ENCODE data around the gene BIRC6.
A peak's percentile ranks its signal among the peaks of the same experiment; 100 is the strongest.

Gene BIRC6

DNA sequence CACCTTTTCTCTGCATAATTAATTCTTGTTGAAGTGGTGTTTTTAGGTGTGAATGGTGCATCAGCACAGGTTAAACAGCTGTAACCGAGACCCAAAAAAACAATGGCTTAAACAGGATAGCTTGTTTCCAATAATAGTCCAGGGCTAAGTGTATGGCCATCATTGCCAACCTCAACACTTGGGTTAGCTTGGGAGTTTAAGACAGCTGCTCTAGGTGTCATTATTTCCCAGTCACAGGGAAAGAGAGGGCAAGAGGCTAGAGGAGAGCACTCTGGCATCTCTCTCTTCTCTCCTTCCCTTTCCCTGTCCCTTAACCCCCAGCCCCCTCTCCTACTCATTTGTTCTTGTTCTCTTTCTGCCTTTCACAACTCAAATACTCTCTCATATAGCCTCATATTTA, 21.1 kb downstream of the BIRC6 start:
- no peak for DNase-seq

DNA sequence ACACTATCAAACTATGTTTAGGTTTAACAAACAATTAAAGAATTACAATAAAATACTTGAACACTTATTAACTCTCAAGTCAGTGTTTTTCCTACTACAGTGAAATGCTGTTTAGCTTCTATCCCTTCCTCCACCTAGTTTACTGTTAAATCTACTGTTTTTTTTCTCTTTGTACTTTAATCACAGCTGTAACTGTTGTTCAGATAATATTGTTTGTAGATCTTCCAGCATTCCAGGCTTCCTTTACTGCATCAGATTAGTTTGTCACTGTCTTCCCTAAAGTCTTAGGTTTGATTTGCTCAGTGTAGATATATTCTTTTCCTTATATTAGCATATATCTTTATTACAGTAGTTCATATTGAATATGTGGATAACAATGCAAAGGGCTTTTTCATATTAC, 22.5 kb downstream of the BIRC6 start:
- DNase-seq, result no peak

DNA sequence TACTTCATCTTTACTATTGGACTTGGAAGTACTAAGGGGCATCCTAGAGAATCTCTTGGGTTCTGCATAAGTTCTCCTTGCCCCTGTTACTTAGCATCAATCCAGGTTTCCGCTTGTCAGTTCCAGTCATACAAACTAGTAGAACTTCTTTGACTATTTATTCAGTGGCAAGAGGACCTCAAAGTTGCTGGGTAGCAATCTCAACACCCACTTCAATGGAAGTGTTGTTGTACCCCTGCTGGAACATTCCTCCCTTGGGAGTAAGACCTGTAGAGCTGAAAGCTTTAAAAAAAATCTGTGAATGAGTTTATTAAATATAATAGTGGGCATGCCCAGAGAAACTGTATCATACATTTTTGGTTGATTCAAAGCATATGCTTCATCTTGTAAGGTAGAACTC, 27.0 kb downstream of the BIRC6 start:
- no peak for DNase-seq

DNA sequence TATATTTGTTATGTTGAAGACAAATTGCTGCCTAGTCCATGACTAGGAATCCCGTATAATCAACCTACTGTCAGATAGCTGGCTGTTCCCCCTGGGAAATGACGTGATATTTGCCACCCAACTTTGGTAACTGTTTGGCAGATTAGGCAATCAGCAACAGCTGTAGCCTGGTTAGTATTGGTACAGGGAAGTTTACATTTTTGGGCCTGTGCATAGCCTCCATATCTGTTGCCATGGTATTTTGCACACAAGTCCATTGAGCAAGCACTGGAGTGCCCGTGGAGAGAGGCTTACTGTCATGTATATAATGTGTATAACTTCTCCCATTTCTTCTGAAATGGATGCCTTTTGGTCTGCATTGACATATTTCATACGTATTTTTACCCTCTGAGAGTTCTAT, 27.7 kb downstream of the BIRC6 start:
- no peak for DNase-seq

DNA sequence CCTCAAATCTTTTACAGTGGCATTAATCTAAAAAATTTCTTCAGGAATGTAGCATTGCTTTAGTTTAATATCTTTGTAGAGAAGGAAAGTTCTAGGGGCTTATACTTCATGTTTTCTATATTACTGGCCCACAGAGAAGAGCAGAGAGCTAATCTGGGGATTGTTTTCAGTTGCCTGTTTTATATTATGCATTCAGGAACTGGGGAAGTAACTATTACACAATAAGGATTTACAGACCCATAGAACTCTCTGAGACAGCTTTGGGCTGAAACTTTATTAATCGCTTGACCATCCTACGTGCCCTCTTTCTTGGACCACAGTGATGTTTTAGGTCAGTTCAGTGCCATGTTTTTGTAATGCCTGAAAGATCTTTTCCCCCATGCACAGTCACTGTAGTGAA, 29.9 kb downstream of the BIRC6 start:
- no peak for DNase-seq

DNA sequence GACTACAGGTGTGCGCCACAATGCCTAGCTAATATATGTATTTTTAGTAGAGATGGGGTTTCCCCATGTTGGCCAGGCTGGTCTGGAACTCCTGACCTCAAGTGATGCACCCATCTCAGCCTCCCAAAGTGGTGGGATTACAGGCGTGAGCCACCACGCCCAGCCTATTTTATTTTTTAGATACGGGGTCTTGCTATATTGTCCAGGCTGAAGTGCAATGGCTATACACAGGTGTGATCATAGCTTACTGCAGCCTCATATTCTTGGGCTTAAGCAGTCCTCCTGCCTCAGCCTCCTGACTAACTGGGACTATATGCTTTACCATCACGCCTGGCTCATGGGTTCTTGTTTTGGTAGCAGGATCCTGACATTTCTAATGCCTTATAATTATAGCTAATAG, 42.4 kb downstream of the BIRC6 start:
- DNase-seq, result no peak

DNA sequence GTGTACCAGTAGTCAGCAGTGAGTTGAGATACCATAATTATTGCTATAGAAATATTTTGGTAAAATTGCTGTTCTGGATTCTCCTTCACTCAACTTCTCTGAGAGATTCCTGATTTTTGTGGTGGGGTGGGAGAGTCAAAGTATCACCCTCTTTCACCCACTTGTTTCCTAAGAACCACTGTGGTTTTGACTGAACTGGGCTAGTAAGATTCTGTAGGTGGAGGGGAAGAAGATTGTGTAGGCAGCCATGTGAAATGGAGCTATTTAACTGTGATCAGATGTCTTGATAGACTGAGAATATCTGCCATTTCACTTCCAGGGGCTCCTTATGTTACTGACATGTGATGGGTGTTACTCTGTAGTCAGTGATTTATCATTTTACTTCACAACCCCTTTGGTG, 45.3 kb downstream of the BIRC6 start:
- DNase-seq, result no peak

DNA sequence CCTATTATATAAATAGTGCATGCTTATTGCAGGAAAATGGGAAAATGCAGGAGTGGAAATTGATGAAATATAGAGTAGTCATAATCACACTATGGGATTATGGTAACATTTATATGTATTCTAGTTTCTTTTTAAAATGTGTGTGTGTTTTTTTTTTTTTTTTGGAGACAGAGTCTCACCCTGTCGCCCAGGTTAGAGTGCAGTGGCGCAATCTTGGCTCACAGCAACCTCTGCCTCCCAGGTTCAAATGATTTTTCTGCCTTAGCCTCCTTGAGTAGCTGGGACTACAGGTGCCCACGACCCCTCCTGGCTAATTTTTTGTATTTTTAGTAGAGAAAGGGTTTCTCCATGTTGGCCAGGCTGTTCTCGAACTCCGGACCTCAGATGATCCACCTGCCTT, 47.0 kb downstream of the BIRC6 start:
- DNase-seq, result no peak

DNA sequence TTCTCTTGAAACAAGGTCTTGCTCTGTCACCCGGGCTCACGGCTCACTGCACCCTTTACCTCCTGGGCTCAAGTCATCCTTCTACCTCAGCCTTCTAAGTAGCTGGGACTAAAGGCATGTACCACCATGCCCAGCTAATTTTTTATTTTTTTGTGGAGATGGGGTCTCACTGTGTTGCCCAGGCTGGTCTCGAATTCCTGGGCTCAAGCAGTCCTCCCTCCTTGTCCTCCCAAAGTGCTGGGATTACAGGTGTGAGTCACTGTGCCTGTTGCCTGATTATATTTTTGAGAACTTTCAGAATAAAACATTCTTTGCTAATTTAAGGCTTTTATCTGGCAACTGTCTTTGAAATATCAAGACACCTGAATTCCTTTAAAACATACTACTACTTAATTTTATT, 47.9 kb downstream of the BIRC6 start:
- no peak for DNase-seq

DNA sequence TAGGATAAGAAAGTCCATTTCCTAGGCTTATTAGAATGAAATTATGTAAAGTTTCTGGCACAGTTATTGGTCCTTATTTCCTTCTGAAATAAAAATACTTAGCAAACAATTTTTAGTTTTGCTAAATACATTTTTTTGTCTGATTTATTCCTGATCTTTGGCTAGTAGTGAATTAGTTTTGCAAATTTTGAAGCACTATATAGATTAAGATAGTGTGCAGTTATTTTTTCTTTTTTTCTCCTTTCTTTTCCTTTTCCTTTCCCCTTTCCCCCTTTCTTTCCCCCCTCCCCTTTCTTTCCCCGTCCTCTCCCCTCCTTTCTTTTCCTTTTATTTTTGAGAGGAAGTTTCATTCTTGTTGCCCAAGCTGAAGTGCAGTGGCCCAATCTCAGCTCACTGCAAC, 59.7 kb downstream of the BIRC6 start:
- no peak for DNase-seq

DNA sequence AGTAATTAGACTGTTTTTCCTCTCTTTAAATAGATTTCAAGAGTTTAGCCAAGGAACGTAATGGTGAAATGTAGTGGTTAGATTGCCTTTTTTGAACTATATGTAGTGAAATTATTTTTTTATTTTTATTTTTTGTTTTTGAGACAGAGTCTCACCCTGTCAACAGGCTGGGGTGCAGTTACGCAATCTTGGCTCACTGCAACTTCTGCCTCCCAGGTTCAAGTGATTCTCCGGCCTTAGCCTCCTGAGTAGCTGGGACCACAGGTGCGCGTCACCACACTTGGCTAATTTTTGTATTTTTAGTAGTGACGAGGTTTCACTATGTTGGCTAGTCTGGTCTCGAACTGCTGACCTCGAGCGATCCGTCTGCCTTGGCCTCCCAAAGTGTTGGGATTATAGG, 60.8 kb downstream of the BIRC6 start:
- DNase-seq, result no peak

DNA sequence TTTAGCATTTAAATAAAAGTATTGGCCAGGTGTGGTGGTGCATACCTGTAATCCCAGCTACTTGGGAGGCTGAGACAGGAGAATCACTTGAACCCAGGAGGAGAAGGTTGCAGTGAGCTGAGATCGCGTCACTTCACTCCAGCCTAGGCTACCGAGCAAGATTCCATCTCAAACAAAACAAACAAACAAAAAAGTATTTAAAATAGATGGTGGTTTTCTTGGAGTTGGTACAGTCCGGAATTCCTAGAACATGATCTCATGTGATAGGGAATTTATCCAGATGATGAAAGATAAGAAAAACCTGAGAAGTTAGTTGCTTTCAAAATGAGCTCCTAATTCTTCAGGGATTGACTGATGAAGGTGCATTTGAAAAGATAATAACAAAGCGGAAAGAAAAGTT, 62.0 kb downstream of the BIRC6 start:
- no peak for DNase-seq

DNA sequence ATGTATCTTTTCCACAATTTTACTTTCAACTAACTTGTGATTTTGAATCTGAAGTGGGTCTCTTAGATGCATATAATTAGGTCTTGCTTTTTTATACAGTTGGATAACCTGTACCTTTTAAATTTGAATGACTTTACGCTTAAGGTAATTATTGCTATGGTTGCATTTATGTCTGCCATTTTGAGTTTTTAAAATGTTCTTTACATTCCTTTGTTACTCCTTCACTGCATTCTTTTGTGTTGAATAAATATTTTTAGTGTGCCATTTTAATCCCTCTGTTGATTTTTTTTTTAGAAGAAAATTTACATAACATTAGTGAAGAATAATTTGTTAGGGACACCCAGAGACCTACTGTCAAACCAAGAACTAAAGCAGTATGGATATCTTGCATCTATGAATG, 65.3 kb downstream of the BIRC6 start:
- DNase-seq, result no peak

DNA sequence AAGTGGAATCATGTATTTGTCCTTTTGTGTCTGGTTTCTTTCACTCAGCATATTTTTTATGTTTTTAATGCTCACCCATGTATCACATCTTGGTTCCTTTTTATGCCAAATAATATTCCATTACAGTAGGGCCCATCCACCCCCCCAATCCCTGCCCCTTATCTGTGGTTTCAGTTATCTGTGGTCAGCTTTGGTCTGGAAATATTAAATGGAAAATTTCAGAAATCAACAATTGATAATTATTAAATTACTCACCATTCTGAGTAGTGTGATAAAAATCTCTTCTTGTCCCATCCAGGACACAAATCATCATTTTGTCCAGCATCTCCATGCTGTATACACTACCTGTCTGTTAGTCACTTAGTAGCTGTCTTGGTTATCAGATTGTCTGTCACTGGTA, 66.7 kb downstream of the BIRC6 start:
- no peak for DNase-seq

DNA sequence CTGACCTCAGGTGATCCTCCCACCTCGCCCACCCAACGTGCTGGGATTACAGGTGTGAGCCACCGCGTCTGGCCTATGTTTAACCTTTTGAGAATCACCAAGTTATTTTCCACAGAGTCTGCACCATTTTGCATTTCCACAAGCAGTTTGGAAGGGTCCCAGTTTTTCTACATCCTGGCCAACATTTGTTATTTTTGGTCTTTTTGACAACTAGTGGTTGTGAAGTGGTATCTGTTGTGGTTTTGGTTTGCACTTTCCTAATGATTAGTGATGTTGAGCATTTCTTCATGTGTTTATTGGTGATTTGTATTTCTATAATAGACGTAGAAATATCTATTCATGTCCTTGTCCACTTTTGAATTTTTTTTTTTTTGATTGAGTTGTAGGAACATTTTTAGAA, 67.9 kb downstream of the BIRC6 start:
- no peak for DNase-seq

DNA sequence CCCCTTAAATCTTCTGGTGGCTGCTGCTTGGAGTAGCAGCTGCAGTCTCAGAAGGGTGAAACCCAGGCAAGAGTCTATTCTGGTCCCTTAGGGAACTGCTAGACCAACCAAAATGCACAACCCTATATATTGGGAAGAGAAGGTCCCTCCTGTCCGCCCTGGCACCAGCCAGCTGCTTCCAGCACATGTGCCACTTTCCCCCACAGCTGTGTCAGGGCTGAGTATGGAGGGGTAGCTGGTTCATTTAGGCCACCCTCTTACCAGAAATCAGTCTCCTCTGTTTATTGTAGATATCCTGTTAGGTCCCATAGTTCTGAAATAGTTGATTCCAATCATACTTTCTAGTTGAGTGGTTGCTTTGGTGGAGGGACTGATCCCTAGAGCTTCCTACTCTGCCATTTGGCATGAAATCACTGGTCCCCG, 68.9 kb downstream of the BIRC6 start:
- no peak for DNase-seq

DNA sequence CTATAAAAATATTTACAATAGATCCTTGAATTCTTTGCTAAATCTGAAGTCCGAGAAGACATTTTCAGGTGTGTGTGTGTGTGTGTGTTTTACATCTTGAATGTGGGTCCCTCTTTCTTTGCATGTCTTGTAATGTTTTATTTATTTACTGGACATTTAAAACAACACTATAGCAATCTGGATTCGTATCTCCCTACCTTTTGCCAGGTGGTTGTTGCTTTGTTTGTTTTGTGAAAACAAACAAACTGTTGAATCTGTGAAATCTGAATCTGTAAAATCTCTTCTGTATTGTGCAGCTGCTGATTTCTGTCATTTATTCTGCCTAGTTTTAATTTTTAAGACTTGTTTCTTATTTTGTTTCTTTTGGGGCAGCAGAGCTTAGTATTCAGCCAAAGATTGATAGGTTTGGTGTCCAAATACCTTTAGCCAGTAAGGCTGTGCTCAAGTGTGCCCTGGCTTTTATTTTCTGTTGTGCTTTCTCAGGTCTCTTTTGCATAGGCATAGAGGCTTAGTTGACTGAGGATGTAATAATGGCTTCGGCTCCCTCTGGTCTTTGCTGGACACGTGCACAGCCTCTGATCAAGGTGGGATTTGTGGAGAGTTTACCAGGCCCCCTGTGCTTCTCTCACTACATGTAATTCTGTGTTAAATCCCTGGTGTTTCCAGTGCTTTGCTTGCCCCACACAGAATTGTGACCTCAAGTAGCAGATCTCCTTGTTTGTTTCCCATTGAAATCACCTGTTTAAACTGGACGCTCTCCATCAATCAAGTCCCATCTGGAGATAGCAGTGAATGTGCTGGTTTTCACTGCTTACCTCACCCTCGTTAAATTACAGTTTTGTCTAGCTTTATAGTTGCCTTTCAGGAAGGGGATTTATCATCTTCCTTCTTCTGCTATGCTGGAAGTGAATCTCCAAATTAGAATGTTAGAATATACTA, 71.1 kb downstream of the BIRC6 start:
- peak; percentile 84 for DNase-seq

DNA sequence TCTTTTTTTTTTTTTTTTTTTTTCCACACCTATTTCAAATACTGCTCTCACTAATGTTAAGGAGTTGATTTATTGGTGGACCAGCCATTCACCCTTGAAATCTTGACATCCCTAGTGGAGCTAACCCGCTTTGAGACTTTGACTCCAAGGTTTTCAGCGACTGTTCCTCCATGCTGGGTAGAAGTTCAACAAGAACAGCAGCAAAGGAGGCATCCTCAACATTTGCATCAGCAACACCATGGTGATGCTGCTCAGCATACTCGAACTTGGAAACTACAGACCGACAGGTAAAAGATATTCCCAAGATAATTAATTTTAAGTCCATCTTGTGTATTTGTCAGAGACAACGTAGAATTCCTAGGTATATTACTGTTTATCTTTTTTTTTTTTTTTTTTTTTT, 74.0 kb downstream of the BIRC6 start:
- no peak for DNase-seq

DNA sequence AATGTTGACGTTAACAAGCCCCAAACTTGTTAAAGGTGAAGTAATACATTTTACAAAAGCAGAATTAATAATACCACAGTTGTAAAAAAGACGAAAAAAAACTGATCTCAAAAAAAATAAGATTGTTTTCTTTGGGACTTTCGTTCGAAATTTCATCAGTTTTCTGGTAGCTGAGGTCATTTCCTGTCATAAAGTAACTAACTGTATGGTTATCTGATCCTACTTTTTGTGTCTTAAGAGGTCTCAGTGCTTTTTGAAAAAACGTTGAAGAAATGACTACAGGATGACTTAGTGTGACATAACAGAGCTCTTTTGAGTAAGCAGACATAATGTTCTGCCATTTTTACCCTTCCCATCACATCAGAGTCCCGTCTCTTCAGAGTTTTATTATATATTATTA, 79.3 kb downstream of the BIRC6 start:
- DNase-seq, result no peak

DNA sequence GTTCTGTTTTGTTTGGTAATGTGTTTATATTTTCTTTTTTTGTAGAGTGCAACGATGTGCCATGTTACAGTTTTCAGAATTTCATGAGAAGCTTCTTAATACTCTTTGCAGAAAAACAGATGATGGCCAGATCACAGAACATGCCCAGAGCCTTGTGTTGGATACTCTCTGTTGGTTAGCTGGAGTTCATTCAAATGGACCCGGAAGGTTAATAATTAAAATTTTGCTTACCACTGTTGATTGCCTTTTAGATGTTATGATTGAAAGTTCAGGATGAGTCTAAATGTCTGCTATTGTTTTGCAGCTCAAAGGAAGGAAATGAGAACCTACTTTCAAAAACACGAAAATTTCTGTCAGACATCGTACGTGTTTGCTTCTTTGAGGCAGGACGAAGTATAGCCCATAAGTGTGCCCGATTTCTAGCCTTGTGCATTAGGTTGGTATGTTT, 85.2 kb downstream of the BIRC6 start:
- DNase-seq, result no peak

DNA sequence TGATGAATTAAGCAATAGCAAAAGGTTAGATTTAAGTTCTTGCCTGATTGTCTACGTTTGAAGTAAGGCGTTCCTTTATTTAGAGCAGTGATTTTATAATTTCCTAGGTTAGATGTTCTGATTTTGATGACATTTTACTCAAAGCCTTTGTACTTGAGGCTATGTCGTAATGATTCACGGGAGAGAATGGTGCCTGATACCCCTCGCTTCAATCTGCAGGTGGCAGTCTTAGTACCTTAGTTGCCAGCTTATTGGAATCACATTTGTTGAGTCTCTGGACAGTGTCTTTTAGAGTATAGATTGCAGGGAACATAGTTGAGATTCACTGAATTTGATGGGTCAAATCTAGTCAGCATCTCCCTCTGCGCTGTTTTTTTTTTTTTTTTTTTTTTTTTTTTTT, 89.5 kb downstream of the BIRC6 start:
- no peak for DNase-seq

DNA sequence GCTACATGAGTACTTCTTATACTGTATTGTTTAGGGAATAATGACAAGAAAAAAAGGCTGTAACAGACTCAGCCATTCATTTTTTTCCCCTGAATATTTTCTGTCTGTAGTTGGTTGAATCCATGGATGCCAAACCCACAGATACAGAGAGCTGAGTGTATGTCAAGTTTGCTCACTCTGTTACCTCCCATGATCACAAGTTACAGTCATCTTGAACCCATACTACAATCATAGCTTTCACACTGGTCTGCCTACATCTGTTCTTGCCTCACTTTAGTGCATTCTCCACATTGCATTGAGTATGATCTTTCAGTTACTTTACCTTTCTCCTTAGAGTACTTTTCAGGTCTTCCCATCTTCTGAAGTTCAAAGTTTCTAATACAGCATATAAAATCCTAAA, 94.0 kb downstream of the BIRC6 start:
- no peak for DNase-seq

DNA sequence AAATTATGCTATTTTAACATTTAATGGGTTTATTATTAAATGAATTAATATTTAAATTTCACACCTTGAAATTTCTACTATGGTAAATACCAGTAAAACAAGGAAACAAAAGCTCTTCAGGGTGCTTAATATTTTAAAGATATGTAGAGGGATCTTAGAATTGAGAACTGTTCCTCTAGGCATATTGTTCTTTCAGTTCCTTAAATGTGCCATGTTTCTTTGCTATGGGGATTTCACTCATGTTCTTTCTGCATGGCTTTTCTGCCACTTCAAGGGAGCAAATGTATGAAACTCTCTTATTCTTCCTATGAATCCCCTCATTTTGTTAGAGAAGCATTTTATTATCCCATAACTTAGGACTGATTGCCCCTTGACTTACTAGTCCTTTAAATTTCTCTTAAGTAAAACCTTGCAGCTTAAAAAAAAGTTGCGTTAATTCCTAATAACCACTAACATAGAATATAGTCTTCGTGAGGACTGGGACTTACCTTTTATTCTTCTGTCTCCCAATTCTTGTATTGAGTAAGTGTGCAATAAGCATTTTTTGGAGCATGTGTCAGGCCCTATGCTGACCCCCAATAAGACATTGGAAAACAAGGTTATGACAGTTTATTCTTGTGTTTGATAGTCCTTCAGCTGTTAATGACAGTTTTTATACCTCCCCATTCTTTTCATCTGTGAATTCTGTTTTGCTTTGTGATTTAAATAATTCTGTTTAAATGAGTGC, 95.7 kb downstream of the BIRC6 start:
- no peak for DNase-seq

All from NCI-H146 (cell line).